HG02885 (cell line): ENCODE data around the gene HVCN1.
"Not testable (repeated sequence)": the region's sequence is repeated elsewhere in the genome, so short reads cannot be mapped to it uniquely, and the experiment has no call there.

Experiments used
- ATAC-seq: cut with Tn5 transposase; IDR thresholded peaks from one replicate; pipeline ENCODE4 v1.9.1; 2021; ENCODE audit warnings: mild to moderate bottlenecking; ENCODE audit not compliant: unreplicated experiment, poor library complexity

The HVCN1 gene, protein sequence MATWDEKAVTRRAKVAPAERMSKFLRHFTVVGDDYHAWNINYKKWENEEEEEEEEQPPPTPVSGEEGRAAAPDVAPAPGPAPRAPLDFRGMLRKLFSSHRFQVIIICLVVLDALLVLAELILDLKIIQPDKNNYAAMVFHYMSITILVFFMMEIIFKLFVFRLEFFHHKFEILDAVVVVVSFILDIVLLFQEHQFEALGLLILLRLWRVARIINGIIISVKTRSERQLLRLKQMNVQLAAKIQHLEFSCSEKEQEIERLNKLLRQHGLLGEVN

DNA sequence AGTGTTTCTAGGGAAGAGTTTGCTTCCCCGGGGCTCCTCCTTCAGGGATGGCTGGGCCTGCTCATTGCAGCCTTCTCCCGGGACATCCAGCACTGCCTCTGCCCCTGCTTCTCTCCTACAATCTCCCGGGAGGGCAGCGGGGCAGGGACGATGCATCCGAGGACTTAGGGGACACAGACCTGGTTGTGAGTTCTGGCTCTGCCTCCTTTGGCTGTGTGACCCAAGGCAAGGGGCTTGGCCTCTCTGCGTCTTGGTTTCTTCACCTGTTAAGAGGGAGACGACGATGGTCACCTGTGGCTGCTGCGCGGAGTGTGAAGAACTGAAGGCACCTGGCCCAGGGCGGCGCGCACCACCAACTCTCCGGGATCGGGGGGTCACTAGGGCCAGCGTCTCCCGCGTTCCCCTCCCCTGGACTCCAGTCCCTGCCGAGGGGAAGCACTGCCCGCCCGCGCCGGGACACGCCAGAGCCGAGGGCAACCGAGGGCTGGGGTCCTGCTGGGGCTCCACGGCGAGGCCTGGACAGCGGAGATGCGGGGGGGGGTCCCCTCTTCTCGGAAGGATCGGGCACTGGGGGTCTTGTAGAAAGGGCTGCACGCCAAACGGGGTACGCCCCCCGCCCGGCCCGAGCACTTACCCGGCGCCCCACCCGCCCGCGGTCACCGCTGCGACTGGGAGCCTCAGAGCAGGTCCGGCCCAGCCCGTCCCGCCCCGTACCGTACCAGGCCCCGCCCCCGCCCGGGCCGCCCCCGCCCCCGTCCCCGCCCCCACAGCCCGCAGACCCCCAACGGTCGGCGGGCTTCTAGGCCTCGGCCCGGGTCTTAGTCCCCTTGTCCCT is at the start of gene HVCN1:
Gene HVCN1, minus strand, starts transcription at position 670 of the 835 bp plus-strand sequence. CDS start 5,870 bp downstream, outside the sequence.
- ATAC-seq: peak; percentile 37

DNA sequence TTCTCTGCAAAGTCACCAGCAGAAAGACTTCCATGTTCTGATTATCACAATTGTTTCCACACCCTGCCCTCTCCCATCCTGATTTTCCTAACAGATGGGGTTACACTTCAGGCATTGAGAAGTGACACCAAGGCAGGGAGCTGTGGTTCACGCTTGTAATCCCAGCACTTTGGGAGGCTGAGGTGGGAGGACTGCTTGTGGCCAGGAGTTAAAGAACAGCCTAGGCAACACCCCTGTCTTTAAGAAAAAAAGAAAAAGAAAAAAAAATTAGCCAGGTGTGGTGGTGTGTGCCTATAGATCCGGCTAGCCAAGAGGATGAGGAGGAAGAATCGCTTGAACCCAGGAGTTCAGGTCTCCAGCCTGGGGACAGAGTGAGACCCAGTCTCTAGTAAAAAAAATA is 48.6 kb upstream of the HVCN1 start:
- ATAC-seq: no peak

GRCh38 chr12:110737016-110737415 is 48.1 kb upstream of the HVCN1 start:
- ATAC-seq: not testable (repeated sequence)

DNA sequence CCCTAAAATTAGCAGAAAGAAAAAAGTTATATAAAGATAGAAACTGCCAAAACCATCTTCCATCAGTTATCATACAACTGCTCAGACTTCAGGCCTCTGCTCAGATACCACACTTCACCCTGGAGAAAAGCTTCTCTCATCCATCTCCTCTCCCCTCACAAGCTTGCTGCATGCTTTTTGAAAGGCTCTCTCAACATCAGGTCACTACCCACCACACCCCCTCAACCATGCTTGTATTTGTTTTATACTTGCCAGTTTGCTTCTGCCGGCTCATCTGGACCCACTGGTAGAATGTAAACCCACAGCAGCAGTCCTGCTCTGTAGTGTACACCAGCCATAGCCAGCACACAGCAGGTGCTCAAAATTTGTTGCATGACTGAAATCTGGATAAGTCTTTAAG is 45.0 kb upstream of the HVCN1 start:
- no peak for ATAC-seq

DNA sequence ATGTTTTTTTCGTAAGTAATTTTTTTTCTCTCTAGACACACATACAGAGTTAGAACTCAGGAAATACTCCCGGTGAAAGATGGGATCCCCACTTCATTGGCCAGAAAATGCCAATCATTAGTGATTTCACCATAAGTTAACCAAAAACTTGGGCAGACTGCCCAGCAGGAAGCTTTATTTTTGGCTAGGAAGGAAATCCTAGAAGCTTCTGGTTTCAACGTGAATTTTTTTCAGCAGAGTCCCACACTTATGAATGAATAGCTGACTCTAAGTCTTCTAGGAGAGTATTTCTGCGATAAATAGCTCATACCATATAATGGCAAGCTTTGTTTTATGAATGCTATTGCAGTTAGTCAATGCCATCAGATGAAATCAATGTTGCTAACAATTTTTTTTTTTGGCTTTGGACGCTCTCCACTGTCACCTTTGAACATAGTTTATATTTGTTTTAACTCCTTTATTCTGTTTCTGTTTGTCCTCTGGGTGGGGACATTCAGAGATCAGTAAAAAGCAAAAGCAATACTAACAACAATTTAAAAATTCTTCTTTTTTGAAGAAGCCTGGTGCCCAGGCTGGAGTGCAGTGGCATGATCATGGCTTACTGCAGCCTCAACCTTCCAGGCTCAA is 44.3 kb upstream of the HVCN1 start:
- no peak for ATAC-seq

GRCh38 chr12:110732572-110732971 is 43.7 kb upstream of the HVCN1 start:
- ATAC-seq: no peak

- no peak for ATAC-seq
These were observed 42.6 kb upstream of the HVCN1 start for GRCh38 chr12:110731479-110731878.

- no peak for ATAC-seq
These were observed 39.7 kb upstream of the HVCN1 start for GRCh38 chr12:110728628-110729027.

GRCh38 chr12:110726708-110727369 is 37.9 kb upstream of the HVCN1 start:
- ATAC-seq: no peak

DNA sequence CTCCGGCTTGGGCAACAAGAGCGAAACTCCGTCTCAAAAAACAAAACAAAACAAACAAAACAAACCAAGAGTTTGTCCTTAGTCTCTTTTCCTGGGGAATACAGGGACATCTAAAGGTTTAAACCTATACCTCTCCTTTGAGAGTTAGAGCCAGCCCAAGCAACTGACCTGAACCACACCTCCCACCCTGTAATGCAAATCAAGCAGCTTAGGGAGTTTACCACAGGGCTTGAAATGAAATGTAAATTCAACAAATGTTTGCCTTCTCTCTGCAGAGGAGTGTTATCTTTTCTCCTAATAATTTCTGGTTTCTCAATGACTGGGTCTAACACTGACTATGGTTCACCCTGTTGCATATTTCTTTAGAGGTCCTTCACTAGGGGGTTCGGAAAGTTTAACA is 37.1 kb upstream of the HVCN1 start:
- ATAC-seq: no peak

GRCh38 chr12:110725267-110725666 is 36.4 kb upstream of the HVCN1 start:
- no peak for ATAC-seq

GRCh38 chr12:110722892-110723291 is 34.0 kb upstream of the HVCN1 start:
- not testable (repeated sequence) for ATAC-seq

DNA sequence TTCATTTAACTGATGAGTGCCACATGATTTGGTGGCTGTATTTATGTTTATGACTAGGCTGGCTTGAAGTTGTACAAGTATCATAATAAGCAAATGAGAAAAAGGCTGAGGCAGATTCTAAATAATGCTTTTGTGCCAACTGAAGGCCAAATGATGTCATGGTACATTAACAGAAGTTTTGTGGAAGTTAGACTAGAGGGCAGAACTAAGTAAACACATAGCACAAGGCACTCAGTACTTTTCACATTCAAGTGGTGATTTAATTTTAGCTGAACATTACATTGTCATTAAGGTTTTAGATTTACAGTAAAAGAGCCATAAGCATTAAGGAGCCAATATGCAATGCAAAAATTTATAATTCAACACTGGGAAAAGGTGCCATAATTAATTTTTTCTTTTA is 32.7 kb upstream of the HVCN1 start:
- ATAC-seq: no peak

GRCh38 chr12:110720516-110720915 is 31.6 kb upstream of the HVCN1 start:
- ATAC-seq: no peak

DNA sequence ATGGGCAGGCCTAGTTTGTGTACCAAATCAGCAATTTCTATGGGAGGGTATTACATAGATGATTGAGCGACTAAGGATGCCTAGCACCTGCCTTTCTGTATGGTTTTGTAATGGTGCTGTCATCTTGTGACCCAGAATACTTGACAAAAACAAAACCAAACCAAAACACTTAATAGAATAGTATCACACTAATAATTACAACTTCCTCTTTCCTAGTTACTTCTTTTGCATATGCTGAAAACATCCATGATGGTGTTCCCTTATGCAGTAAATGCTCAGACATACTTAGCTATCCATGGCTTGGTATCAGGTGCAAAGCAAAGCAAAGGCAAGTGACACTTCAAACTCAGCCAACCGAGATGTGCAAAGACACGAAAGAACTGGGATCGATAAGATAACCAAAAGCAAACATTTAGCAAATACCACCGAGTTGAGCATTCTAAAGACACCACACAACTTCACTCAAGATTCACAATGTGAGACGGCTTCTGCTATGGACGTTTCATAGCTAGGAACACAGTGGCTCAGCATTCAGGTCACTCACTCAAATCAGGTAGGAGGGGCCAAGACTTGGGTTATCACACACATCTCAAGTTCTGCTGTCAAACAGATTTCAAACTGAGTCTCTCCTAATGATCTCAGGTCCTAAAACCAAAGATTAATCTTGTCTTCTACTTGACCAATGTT is 29.4 kb upstream of the HVCN1 start:
- ATAC-seq: no peak

DNA sequence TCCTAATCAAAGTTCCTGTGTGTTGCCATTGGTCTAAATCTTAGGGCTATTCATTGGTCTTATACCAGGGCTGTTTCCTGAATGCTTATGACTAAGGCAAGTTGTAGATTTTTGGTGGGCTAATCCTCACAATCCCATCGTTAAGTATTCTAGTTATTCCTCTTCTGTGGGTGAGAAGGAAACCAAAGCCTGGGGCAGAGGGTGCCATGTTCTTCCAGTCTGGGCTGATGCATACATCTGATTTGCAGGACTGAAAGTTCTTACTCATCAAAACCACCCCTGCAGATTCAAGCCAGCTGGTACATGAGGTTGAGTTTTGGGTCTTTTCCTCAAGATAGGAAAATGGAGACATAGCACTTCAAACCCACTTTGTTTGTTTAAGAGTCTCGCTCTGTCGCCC is 28.1 kb upstream of the HVCN1 start:
- no peak for ATAC-seq

DNA sequence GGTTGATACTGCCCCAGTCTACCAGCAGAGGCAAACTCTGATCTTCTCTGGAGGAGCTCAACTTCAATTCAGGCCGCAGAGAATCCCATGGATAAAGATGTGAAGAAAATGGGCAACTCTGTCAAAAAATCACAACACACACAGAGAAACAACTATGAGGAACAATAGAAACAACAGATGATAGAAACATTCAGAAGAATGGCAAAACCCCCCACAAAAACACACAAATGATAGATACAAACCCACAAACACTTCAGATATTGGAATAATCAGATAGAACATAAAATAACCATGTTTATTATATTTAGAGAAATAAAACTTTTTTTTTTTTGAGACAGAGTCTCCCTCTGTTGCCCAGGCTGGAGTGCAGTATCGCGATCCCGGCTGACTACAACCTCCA is 20.0 kb upstream of the HVCN1 start:
- no peak for ATAC-seq

DNA sequence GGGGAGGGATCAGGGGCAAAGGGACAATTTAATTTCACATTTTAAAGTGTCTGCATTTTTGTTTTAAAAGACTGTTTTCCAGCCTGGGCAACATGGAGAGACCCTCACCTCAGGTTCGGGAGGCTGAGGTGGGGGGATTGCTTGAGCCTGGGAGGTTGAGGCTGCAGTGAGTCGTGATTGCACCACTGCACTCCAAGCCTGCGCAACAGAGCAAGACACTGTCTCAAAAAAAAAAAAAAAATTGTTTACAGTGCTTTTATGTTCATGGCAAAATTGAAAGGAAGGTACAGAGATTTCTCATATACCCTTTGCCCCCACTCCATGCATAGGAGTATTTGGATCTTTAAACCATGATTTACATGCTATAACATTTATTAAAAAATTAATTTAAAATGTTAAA is 16.4 kb upstream of the HVCN1 start:
- no peak for ATAC-seq

GRCh38 chr12:110704750-110705149 is 15.8 kb upstream of the HVCN1 start:
- no peak for ATAC-seq

GRCh38 chr12:110704231-110704630 is 15.3 kb upstream of the HVCN1 start:
- ATAC-seq: no peak
